Transverse colon (tissue), 4 donors: Measurements from ENCODE around the gene SERPINB12. TPM values are rescaled to one million over a fixed set of nuclear protein-coding genes. Genes with fewer than 3 reads are reported as not detected.

Experiments
- DNase-seq: peaks from one replicate; pipeline ENCODE4 v3.0.0-alpha.2; 2019
- H3K27ac ChIP-seq, 4 donors: fragments of 200-600 bp; sonication (generic); 2 replicates each; pipeline ENCODE4 v1.5.1; 2016 to 2018; ENCODE audit warnings: inconsistent platforms in 4 of 4
- H3K27me3 ChIP-seq: fragments of 200-600 bp; sonication (generic); 2 replicates; pipeline ENCODE4 v1.5.1; 2017; ENCODE audit warnings: inconsistent platforms
- H3K36me3 ChIP-seq, 4 donors: fragments of 200-600 bp; sonication (generic); 2 replicates each; pipeline ENCODE4 v1.5.1; 2017 to 2019; ENCODE audit warnings: inconsistent platforms in 4 of 4
- H3K4me1 ChIP-seq, 4 donors: fragments of 200-600 bp; sonication (generic); 2 replicates each; pipeline ENCODE4 v1.5.1; 2017 to 2020; ENCODE audit warnings: inconsistent platforms in 4 of 4
- H3K4me3 ChIP-seq, 4 donors: fragments of 200-600 bp; sonication (generic); 1 replicate in 1 of 4; 2 replicates in 3 of 4; pipeline versions ENCODE4 v1.5.1 to v1.6.1; 2017 to 2019; ENCODE audit warnings: inconsistent platforms in 4 of 4
- H3K9me3 ChIP-seq, 2 donors: fragments of 200-600 bp; sonication (generic); 2 replicates each; pipeline ENCODE4 v1.5.1; 2017 to 2019; ENCODE audit warnings: inconsistent platforms in 2 of 2
- EP300 ChIP-seq: sonication (generic); formaldehyde crosslinking; IDR thresholded peaks from one replicate; pipeline ENCODE4 v1.6.1; 2017; ENCODE audit warnings: antibody characterized with exemption, low read depth
- POLR2A ChIP-seq: fragments of 450-650 bp; IDR thresholded peaks from one replicate; pipeline ENCODE4 v1.6.1; 2016; ENCODE audit warnings: antibody characterized with exemption, mild to moderate bottlenecking, moderate library complexity
- POLR2AphosphoS5 ChIP-seq, 3 donors: sonication (generic); formaldehyde crosslinking; IDR thresholded peaks; one replicate each; pipeline ENCODE4 v1.6.1; 2016; ENCODE audit warnings: antibody characterized with exemption in 3 of 3
- WGBS, 2 donors: methylation state at CpG; one replicate each; pipeline ENCODE4 v1.1.5; 2018; ENCODE audit warnings: low coverage in 1 of 2; 5-methylcytosine and 5-hydroxymethylcytosine counted together
- in situ Hi-C, 4 donors: fragments of 200-750 bp; cut with MboI; loops; one replicate each; pipeline versions ENCODE4 v1.15.0 to v1.15.1; 2017; ENCODE audit warnings: low sequenced_read_pairs in 3 of 4, low pct_ligation_motif_present in 1 of 4, low pct_unique_long_range_greater_than_20kb in 1 of 4
- intact Hi-C: fragments of 100-400 bp; cut with DNase I; formaldehyde crosslinking; loops from one replicate; pipeline ENCODE4 v1.15.1; 2023; ENCODE audit warnings: low total_unique reads
- total RNA-seq, 4 donors: library from RNA; depleted of rRNA; stranded (reverse); fragments of >200 nt; gene quantifications; one replicate each; pipeline ENCODE4 v1.1.0, GENCODE V29; 2016
- TF ChIP-seq, protein P1 (sequence below), 5 experiments: fragments of 200-600 bp in 3 of 5; fragments of 450-650 bp in 2 of 5; sonication (generic) in 3 of 5; IDR thresholded peaks; 1 replicate in 2 of 5; 2 replicates in 3 of 5; pipeline ENCODE4 v1.5.1; 2016 to 2017; ENCODE audit warnings: antibody characterized with exemption in 5 of 5, inconsistent platforms in 3 of 5, mild to moderate bottlenecking in 2 of 5, moderate library complexity in 1 of 5

Gene SERPINB12
- total RNA-seq, 4 donors from 2014 or later = not detected

DNA sequence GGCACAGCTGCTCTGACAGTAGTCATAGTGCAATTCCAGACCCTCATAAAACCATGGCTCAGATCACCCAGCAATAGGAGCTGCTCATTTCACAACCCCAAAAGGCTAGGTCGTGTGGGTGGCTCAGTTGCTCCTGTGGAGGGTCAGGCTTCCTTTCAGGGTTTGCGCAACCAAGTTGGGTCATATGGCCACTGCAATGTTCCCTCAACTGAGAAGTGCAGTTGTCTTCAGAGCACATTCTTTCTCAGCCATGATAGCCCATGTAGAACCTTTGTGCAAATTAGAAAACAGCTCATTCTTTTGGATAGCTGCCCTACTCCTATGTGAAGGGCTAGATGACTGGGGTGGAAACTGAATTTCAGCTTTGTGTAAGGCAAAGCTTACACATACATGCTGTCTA, 48.2 kb downstream of the SERPINB12 start:
- intact Hi-C loops (no loop called here), in situ Hi-C loops (no loop called here)
- no peak overlapping the region for H3K27ac ChIP-seq
- H3K9me3 ChIP-seq = no peaks in the 10 kb centered on the region
- no peaks in the 10 kb centered on the region for H3K4me1 ChIP-seq
- H3K36me3 ChIP-seq = no peaks in the 10 kb centered on the region
- no peak overlapping the region for H3K4me3 ChIP-seq
- WGBS, 2 donors = 61% methylated on average over 2 of the region's 2 CpGs; no CpG with 5 or more reads in 1 of the 2 donors
- TF ChIP-seq, protein P1, sequence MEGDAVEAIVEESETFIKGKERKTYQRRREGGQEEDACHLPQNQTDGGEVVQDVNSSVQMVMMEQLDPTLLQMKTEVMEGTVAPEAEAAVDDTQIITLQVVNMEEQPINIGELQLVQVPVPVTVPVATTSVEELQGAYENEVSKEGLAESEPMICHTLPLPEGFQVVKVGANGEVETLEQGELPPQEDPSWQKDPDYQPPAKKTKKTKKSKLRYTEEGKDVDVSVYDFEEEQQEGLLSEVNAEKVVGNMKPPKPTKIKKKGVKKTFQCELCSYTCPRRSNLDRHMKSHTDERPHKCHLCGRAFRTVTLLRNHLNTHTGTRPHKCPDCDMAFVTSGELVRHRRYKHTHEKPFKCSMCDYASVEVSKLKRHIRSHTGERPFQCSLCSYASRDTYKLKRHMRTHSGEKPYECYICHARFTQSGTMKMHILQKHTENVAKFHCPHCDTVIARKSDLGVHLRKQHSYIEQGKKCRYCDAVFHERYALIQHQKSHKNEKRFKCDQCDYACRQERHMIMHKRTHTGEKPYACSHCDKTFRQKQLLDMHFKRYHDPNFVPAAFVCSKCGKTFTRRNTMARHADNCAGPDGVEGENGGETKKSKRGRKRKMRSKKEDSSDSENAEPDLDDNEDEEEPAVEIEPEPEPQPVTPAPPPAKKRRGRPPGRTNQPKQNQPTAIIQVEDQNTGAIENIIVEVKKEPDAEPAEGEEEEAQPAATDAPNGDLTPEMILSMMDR (IDR thresholded peaks at IDR 0.05) = no peak
- no peak for TF ChIP-seq POLR2AphosphoS5 (IDR thresholded peaks at IDR 0.05)
- no peak for TF ChIP-seq EP300
- no peak for TF ChIP-seq POLR2A
- no peaks in the 10 kb centered on the region for H3K27me3 ChIP-seq
- DNase-seq = no peak

DNA sequence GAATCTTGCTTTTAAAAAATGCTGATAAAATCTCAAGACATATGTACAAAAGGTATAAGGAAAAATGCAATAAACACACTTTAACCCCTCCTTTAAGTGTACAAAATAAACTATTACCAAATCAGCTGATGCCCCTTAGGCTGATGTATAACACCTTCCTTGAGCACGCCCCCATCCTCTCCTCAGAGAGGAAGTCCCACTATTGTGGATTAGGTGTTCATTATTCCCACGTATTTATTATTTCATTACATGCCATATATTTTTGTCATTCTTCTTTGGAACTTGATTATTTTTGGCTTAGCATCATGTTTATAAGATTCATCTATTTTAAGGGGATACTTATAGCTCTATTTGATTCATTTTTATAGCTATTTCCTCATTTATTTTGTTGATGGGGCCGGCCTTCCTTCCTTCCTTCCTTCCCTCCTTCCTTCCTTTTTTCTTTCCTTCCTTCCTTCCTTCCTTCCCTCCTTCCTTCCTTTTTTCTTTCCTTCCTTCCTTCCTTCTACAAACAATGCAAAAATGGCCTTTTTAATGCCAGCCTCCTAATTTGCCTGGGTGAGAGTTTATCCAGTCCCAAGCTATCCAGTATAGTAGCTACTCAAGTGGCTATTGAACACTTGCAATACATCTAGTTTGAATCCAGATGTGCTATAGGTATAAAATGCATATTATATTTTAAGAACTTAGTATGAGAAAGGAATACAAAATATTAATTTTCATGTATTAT, 49.0 kb downstream of the SERPINB12 start:
- H3K27me3 ChIP-seq = no peaks in the 10 kb centered on the region
- WGBS, 2 donors = 66 to 68% methylated on average over 3 of the region's 3 CpGs
- in situ Hi-C loops = no loop called here

DNA sequence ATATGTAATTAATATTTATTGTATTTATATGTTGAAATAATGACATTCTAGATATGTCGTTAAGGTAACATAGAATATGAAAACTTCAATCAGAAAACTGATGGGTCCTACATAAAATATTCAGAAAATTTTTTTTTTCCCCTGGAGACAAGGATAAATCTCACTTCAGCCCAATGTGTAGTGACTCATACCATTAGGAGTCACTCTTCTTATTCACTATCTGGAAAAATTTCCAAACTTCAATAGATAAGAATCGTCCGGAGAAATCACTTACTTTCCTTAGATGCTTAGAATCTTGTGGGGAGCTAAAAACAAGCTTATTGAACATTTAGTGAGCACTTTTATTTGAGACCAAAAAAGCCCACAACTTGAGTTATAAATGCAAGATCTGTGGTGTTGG, 49.6 kb downstream of the SERPINB12 start:
- in situ Hi-C loops = no loop called here
- TF ChIP-seq POLR2AphosphoS5 (IDR thresholded peaks at IDR 0.05) = no peak
- TF ChIP-seq EP300 = no peak
- TF ChIP-seq, protein P1 (IDR thresholded peaks at IDR 0.05) = no peak
- TF ChIP-seq POLR2A = no peak
- Histone ChIP-seq H3K4me1 (no peaks in the 10 kb centered on the region), H3K27ac (no peak overlapping the region), H3K4me3 (no peak overlapping the region), H3K36me3 (no peaks in the 10 kb centered on the region), H3K9me3 (no peaks in the 10 kb centered on the region), H3K27me3 (no peaks in the 10 kb centered on the region)
- 74 to 82% methylated on average over 3 of the region's 3 CpGs for WGBS, 2 donors
- DNase-seq = no peak
- intact Hi-C loops = no loop called here

More for the DNA sequence above, 49.0 kb downstream of the SERPINB12 start:
- no peak overlapping the region for H3K27ac ChIP-seq
- no peaks in the 10 kb centered on the region for H3K4me1 ChIP-seq
- intact Hi-C loops = no loop called here
- TF ChIP-seq EP300 (no peak), POLR2AphosphoS5 (IDR thresholded peaks at IDR 0.05) (no peak), POLR2A (no peak)
- TF ChIP-seq, protein P1 (IDR thresholded peaks at IDR 0.05) = no peak
- no peak for DNase-seq
- H3K9me3 ChIP-seq = no peaks in the 10 kb centered on the region
- H3K4me3 ChIP-seq = no peak overlapping the region
- no peaks in the 10 kb centered on the region for H3K36me3 ChIP-seq

DNA sequence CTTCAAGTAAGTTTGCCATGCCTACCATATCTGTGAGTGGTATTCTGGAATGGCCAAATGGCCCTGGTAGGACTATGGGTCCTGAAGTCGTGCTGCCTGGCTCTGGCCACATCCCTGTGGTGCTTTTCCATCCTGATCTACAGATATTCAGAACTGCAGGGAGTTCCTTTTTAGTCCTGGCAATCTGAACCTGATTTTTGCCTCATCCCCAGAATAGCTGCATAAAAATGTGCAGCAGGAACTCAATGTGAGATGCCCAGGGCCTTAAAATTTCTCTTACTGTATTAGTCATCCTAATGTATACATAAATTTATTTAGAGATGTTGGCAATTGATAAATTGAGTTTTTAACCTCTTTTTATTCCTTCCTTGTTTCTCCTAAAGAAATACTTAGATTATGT, 50.3 kb downstream of the SERPINB12 start:
- no peaks in the 10 kb centered on the region for H3K9me3 ChIP-seq
- no peaks in the 10 kb centered on the region for H3K4me1 ChIP-seq
- TF ChIP-seq POLR2AphosphoS5 (IDR thresholded peaks at IDR 0.05) (no peak), POLR2A (no peak)
- TF ChIP-seq, protein P1 (IDR thresholded peaks at IDR 0.05) = no peak
- no peak overlapping the region for H3K4me3 ChIP-seq
- in situ Hi-C loops = no loop called here
- no peak overlapping the region for H3K27ac ChIP-seq
- intact Hi-C loops = no loop called here
- DNase-seq = no peak
- H3K27me3 ChIP-seq = no peaks in the 10 kb centered on the region
- 33 to 38% methylated on average over 1 of the region's 1 CpG for WGBS, 2 donors
- no peaks in the 10 kb centered on the region for H3K36me3 ChIP-seq
